CD4-positive, alpha-beta T cell treated with Interferon gamma for 1 hour (primary cell): ENCODE data around the gene CUBN.

Experiments used
- DNase-seq: peaks from one replicate; pipeline ENCODE4 v3.0.0-alpha.2; 2020

The CUBN gene

GRCh38 chr10:16975188-16975587, 154.4 kb downstream of the CUBN start:
- no peak for DNase-seq

- peak; percentile 8 for DNase-seq
Measured at GRCh38 chr10:16968416-16969041, 161.1 kb downstream of the CUBN start.

- no peak for DNase-seq
Measured at GRCh38 chr10:16967866-16968415, 161.7 kb downstream of the CUBN start.

GRCh38 chr10:16966991-16967865, 162.4 kb downstream of the CUBN start:
- DNase-seq = no peak

GRCh38 chr10:16965740-16966447, 163.7 kb downstream of the CUBN start:
- no peak for DNase-seq

GRCh38 chr10:16965344-16965616, 164.3 kb downstream of the CUBN start:
- DNase-seq = no peak

GRCh38 chr10:16964576-16965343, 164.9 kb downstream of the CUBN start:
- DNase-seq = no peak

GRCh38 chr10:16960551-16960950, 169.1 kb downstream of the CUBN start:
- DNase-seq = no peak

GRCh38 chr10:16957038-16957437, 172.6 kb downstream of the CUBN start:
- no peak for DNase-seq

GRCh38 chr10:16954280-16955030, 175.2 kb downstream of the CUBN start:
- no peak for DNase-seq

- DNase-seq = no peak
Measured at GRCh38 chr10:16953270-16953669, 176.3 kb downstream of the CUBN start.

- no peak for DNase-seq
Measured at GRCh38 chr10:16952610-16953009, 177.0 kb downstream of the CUBN start.

- DNase-seq = no peak
Measured at GRCh38 chr10:16952080-16952479, 177.5 kb downstream of the CUBN start.

GRCh38 chr10:16950656-16951601, 178.7 kb downstream of the CUBN start:
- DNase-seq = no peak

GRCh38 chr10:16949816-16950215, 179.8 kb downstream of the CUBN start:
- DNase-seq = no peak

- DNase-seq = peak; percentile 47
Measured at GRCh38 chr10:16948361-16948760, 181.2 kb downstream of the CUBN start.

- DNase-seq = no peak
Measured at GRCh38 chr10:16947069-16947468, 182.5 kb downstream of the CUBN start.

GRCh38 chr10:16945593-16945992, 184.0 kb downstream of the CUBN start:
- no peak for DNase-seq

GRCh38 chr10:16944986-16945385, 184.6 kb downstream of the CUBN start:
- no peak for DNase-seq

- no peak for DNase-seq
Measured at GRCh38 chr10:16944402-16944801, 185.2 kb downstream of the CUBN start.
